SK-N-MC (cell line): ENCODE measurements around the gene SH3GLB1.

ENCODE experiments used
- EZH2 ChIP-seq: fragments of 200-600 bp; sonication (generic); IDR thresholded peaks from one replicate; pipeline ENCODE4 v1.6.1; 2017; ENCODE audit warnings: antibody characterized with exemption
- POLR2AphosphoS5 ChIP-seq: IDR thresholded peaks from 2 replicates; pipeline ENCODE4 v1.6.1; 2012; ENCODE audit warnings: mild to moderate bottlenecking, low read depth, low read length, borderline replicate concordance

DNA sequence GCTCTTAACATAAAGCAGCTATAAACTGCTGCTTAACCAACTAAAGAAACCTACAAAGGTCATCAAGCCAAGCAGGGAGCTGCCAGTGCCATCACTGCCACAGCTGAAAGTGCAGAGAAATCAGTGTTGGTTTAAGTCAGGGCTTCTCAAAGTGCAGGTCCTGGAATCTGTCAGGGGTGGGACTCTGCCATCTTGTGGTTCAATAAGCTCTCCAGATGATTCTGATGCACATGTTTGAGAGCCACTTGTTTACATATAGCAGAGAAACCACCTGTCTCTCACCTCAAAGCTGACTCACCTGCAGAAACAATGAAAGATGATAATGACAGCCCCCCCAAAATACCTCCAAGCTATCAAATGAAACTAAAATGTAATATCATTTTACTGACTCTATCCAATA, 49.3 kb downstream of the SH3GLB1 start:
- TF ChIP-seq EZH2: no peak
- no peak for TF ChIP-seq POLR2AphosphoS5
